ENCODE measurements around the gene OR51B5.

DNA sequence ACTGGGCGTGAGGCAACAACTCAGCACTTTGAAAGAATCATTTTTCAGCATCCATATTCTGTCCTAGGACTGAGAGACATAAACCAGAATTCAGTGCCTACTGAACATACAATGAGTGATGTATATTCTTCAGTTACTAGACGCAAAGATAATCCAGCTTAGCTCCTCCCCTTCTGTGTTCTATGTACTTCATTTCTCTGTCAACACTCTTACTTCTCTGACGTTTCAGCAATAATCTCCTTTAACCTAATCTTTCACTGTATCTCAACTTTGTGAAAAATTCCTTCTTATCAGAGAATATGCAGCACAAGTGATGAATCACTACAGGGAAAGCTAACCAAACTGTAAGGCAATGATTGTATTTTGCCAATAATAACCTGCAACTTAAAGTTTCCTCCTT lies 2.5 kb upstream of the OR51B5 start:
- no peak for TF ChIP-seq POLR2A (IDR thresholded peaks at IDR 0.05)
- TF ChIP-seq, protein P1, sequence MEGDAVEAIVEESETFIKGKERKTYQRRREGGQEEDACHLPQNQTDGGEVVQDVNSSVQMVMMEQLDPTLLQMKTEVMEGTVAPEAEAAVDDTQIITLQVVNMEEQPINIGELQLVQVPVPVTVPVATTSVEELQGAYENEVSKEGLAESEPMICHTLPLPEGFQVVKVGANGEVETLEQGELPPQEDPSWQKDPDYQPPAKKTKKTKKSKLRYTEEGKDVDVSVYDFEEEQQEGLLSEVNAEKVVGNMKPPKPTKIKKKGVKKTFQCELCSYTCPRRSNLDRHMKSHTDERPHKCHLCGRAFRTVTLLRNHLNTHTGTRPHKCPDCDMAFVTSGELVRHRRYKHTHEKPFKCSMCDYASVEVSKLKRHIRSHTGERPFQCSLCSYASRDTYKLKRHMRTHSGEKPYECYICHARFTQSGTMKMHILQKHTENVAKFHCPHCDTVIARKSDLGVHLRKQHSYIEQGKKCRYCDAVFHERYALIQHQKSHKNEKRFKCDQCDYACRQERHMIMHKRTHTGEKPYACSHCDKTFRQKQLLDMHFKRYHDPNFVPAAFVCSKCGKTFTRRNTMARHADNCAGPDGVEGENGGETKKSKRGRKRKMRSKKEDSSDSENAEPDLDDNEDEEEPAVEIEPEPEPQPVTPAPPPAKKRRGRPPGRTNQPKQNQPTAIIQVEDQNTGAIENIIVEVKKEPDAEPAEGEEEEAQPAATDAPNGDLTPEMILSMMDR (IDR thresholded peaks at IDR 0.05) = no peak

Data from right lobe of liver (tissue), 4 donors.